B cell (primary cell): ENCODE data around the gene EHD1. TPM values are rescaled to one million over a fixed set of nuclear protein-coding genes. Genes with fewer than 3 reads are reported as not detected.

Source experiments
- ATAC-seq: fragments of 200-7000 bp; cut with Tn5 transposase; one replicate; pipeline ENCODE4 v1.10.0; 2021; ENCODE audit warnings: low read depth, mild to moderate bottlenecking, moderate number of reproducible peaks, moderate library complexity
- CTCF ChIA-PET: fragments of 350-600 bp; sonication (Branson Sonifier 250); formaldehyde crosslinking; loops from one replicate; lab custom pipeline; 2021; ENCODE audit warnings: antibody characterized with exemption, inconsistent platforms; lab: Charles Lee
- POLR2A ChIA-PET: fragments of 350-600 bp; sonication (Branson Sonifier 250); formaldehyde crosslinking; loops from one replicate; lab custom pipeline; 2021; ENCODE audit warnings: antibody characterized with exemption; lab: Charles Lee
- DNase-seq: peaks from one replicate; pipeline ENCODE4 v3.0.0; 2013
- H2AFZ ChIP-seq: 2 replicates; pipeline ENCODE4 v1.6.1; 2012; ENCODE audit warnings: mild to moderate bottlenecking, low read depth, low read length; ENCODE audit not compliant: insufficient read depth, poor library complexity, severe bottlenecking
- H3K27ac ChIP-seq, 2 donors: 1 replicate in 1 of 2; 2 replicates in 1 of 2; pipeline ENCODE4 v1.5.1; 2012 to 2013; ENCODE audit warnings: low read length in 2 of 2, mild to moderate bottlenecking in 2 of 2, moderate library complexity in 1 of 2
- H3K27me3 ChIP-seq, 4 experiments: fragments of 200-600 bp in 1 of 4; sonication (generic) in 1 of 4; replicated peaks in 1 of 4; 1 replicate in 2 of 4; 2 replicates in 2 of 4; pipeline versions ENCODE4 v1.6.1 to v1.7.0; 2013 to 2016; ENCODE audit warnings: low read length in 3 of 4, mild to moderate bottlenecking in 2 of 4, mixed read lengths in 1 of 4, moderate library complexity in 1 of 4; ENCODE audit not compliant: insufficient read depth in 4 of 4, control insufficient read depth in 3 of 4; ENCODE audit errors: control extremely low read depth in 1 of 4
- H3K36me3 ChIP-seq, 2 experiments: replicated peaks in 1 of 2; 1 replicate in 1 of 2; 2 replicates in 1 of 2; pipeline versions ENCODE4 v1.6.1 to v1.7.1; 2013; ENCODE audit warnings: low read length in 1 of 2; ENCODE audit not compliant: insufficient read depth in 2 of 2, control insufficient read depth in 1 of 2; ENCODE audit errors: control extremely low read depth in 1 of 2, extremely low read depth in 1 of 2
- H3K4me1 ChIP-seq, 2 donors: fragments of 200-600 bp in 1 of 2; sonication (generic) in 1 of 2; 1 replicate in 1 of 2; 2 replicates in 1 of 2; pipeline versions ENCODE4 v1.5.1 to v1.6.1; 2013 to 2017; ENCODE audit warnings: low read length in 2 of 2; ENCODE audit not compliant: control insufficient read depth in 2 of 2, insufficient read depth in 2 of 2
- H3K4me2 ChIP-seq: replicated peaks from 2 replicates; pipeline ENCODE3; 2012; ENCODE audit warnings: mild to moderate bottlenecking, low read depth, low read length; ENCODE audit not compliant: poor library complexity, severe bottlenecking
- H3K4me3 ChIP-seq, 5 experiments: fragments of 200-600 bp in 1 of 5; sonication (generic) in 1 of 5; 1 replicate in 3 of 5; 2 replicates in 2 of 5; pipeline versions ENCODE4 v1.5.1 to v1.7.0; 2011 to 2016; ENCODE audit warnings: low read length in 4 of 5, mild to moderate bottlenecking in 4 of 5, low read depth in 2 of 5, control low read depth in 1 of 5, moderate library complexity in 1 of 5; ENCODE audit not compliant: insufficient read depth in 1 of 5; ENCODE audit errors: control extremely low read depth in 1 of 5, extremely low read depth in 1 of 5
- H3K79me2 ChIP-seq: fragments of 200-600 bp; sonication (generic); one replicate; pipeline ENCODE4 v1.6.0; 2016; ENCODE audit warnings: low read length; ENCODE audit not compliant: control insufficient read depth, insufficient read depth
- H3K9ac ChIP-seq: fragments of 200-600 bp; sonication (generic); 2 replicates; pipeline ENCODE4 v1.6.1; 2017; ENCODE audit warnings: mild to moderate bottlenecking, low read length, moderate library complexity
- H3K9me3 ChIP-seq, 3 donors: one replicate each; pipeline versions ENCODE4 v1.6.1 to v1.7.1; 2013; ENCODE audit warnings: low read length in 2 of 3; ENCODE audit not compliant: control insufficient read depth in 2 of 3, insufficient read depth in 1 of 3; ENCODE audit errors: control extremely low read depth in 1 of 3
- H4K20me1 ChIP-seq: 2 replicates; pipeline ENCODE4 v1.6.0; 2012; ENCODE audit warnings: mild to moderate bottlenecking, low read length; ENCODE audit not compliant: insufficient read depth, control insufficient read depth, poor library complexity, severe bottlenecking
- H3K27ac Mint-ChIP-seq: one replicate; pipeline ENCODE4 v1.8.0; 2021; ENCODE audit warnings: mixed read lengths
- H3K27me3 Mint-ChIP-seq: one replicate; pipeline ENCODE4 v1.8.0; 2021; ENCODE audit warnings: mixed read lengths
- H3K4me1 Mint-ChIP-seq: one replicate; pipeline ENCODE4 v1.8.0; 2021; ENCODE audit warnings: mixed read lengths
- H3K4me3 Mint-ChIP-seq: one replicate; pipeline ENCODE4 v1.8.0; 2021; ENCODE audit warnings: mixed read lengths
- H3K9me3 Mint-ChIP-seq: one replicate; pipeline ENCODE4 v1.8.0; 2022; ENCODE audit warnings: mixed read lengths; ENCODE audit not compliant: insufficient read depth
- EZH2 ChIP-seq: IDR thresholded peaks from 2 replicates; pipeline ENCODE4 v1.6.1; 2012; ENCODE audit warnings: borderline replicate concordance, low read depth, mild to moderate bottlenecking, moderate library complexity, low read length; ENCODE audit not compliant: insufficient read depth, poor library complexity, severe bottlenecking
- WGBS: methylation state at CpG from one replicate; pipeline ENCODE4 v1.1.5; 2013; ENCODE audit warnings: missing lambda C conversion rate; ENCODE audit not compliant: insufficient coverage; 5-methylcytosine and 5-hydroxymethylcytosine counted together
- intact Hi-C: fragments of 100-400 bp; cut with micrococcal nuclease; formaldehyde crosslinking; loops from one replicate; pipeline ENCODE4 v1.10.0; 2022
- polyA plus RNA-seq: library from polyadenylated mRNA; depleted of rRNA; stranded (reverse); fragments of >200 nt; gene quantifications from 2 replicates; pipeline ENCODE4 v1.2.3, GENCODE V29; 2012
- total RNA-seq, 2 donors: library from RNA; stranded (reverse); fragments of 120-200 nt in 1 of 2; gene quantifications; 1 replicate in 1 of 2; 2 replicates in 1 of 2; pipeline versions ENCODE4 v1.2.3 to v1.2.4, GENCODE V29; 2013 to 2022
- TF ChIP-seq, protein P1 (sequence below): fragments of 200-600 bp; IDR thresholded peaks from one replicate; pipeline ENCODE4 v1.8.0; 2022; ENCODE audit warnings: antibody characterized with exemption, mild to moderate bottlenecking

EHD1 gene
- total and polyA plus RNA-seq, 2 donors (not counting 1 experiment from before 2014, with no cell fraction given), result 208 to 280 TPM

DNA sequence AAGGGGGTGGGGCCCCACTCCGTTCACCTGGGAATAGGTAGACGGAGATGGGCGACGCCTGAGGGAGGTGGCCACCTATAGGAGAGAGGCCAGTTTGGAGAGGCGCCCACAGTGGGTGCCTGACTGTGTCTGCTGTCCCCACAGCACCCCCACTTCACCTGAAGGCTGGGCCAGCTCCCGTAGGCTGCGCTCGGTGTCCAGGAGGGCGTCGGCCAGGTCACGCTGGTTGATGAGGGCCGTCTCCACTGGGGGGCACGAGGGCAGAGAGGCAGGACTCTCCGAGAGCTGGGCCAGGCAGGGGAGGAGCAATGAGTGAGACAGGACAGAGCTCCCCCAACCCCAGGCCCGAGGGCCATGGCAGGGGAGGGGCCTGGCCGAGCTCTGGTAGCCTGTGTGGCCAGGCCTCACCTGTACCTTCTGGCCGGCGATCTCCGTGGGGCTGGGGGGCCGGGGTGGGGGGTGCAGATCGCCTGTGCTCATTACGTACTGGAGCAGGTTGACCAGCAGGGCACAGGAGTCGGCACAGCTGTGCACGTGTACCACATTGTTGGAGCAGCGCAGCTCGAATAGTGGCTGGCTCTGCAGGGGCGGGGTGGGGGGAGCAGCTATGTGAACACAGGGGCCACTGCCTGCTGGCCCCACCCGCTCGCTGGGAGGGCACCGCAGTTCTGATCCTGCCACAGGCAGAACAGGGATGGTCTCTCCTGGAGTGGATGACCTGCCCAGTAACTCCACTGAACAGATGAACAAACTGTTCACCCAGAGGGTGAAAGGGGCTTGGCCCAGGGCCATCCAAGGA is 23.9 kb upstream of the EHD1 start:
- no peaks in the 10 kb centered on the region for H3K4me1 ChIP-seq
- H3K36me3 ChIP-seq, result peaks cover 0 to 52% of the 10 kb centered on the region in 2 experiments
- POLR2A ChIA-PET, result no interaction called here
- Mint-ChIP-seq H3K9me3 (no peaks in the 10 kb centered on the region), H3K27ac (no peak overlapping the region), H3K4me1 (peaks cover 3% of the 10 kb centered on the region), H3K4me3 (no peak overlapping the region), H3K27me3 (no peaks in the 10 kb centered on the region)
- H3K27ac ChIP-seq, result no peak overlapping the region
- CTCF ChIA-PET, result no interaction called here
- H3K4me2 ChIP-seq, result no peak overlapping the region
- TF ChIP-seq, protein P1, sequence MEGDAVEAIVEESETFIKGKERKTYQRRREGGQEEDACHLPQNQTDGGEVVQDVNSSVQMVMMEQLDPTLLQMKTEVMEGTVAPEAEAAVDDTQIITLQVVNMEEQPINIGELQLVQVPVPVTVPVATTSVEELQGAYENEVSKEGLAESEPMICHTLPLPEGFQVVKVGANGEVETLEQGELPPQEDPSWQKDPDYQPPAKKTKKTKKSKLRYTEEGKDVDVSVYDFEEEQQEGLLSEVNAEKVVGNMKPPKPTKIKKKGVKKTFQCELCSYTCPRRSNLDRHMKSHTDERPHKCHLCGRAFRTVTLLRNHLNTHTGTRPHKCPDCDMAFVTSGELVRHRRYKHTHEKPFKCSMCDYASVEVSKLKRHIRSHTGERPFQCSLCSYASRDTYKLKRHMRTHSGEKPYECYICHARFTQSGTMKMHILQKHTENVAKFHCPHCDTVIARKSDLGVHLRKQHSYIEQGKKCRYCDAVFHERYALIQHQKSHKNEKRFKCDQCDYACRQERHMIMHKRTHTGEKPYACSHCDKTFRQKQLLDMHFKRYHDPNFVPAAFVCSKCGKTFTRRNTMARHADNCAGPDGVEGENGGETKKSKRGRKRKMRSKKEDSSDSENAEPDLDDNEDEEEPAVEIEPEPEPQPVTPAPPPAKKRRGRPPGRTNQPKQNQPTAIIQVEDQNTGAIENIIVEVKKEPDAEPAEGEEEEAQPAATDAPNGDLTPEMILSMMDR, result no peak
- no peak for TF ChIP-seq EZH2
- DNase-seq (no peak), ATAC-seq (no peak)
- no peaks in the 10 kb centered on the region for H3K79me2 ChIP-seq
- no peak overlapping the region for H3K9ac ChIP-seq
- no peaks in the 10 kb centered on the region for H3K27me3 ChIP-seq
- H3K9me3 ChIP-seq, result no peaks in the 10 kb centered on the region
- H4K20me1 ChIP-seq, result no peaks in the 10 kb centered on the region
- H2AFZ ChIP-seq, result no peak overlapping the region
- WGBS, result 95% methylated on average over 30 of the region's 30 CpGs
- H3K4me3 ChIP-seq, result no peak overlapping the region
- intact Hi-C loops, result no loop called here

DNA sequence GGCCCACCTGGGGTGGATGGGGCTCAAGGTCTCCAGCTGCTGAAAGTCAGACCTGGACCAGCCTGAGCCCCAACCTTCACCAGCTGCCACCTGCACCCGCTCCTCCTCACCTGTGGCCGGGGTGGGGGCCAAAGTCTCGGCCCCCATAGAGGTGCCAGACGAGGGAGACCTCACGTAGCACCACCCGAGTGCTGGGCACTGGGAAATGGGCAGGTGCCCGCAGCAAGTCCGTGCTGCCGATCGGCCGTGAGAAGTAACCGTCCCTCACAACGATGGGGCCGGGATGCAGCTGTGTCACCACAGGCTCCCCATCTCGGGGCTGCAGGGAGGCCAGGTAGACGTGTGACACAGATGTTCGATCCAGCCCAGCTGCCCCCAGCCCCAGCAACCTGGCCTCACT is 22.4 kb upstream of the EHD1 start:
- intact Hi-C loops, result no loop called here
- ChIA-PET CTCF (interaction anchor here (30.2 kb wide), 1 partner anchor 44 kb away, joined by 1254 read pairs; the partner anchor contains the start of gene CDC42BPG), POLR2A (no interaction called here)
- no peak overlapping the region for H2AFZ ChIP-seq
- H3K27ac Mint-ChIP-seq, result no peak overlapping the region
- ATAC-seq, result no peak
- no peaks in the 10 kb centered on the region for H3K27me3 ChIP-seq
- no peaks in the 10 kb centered on the region for H3K9me3 ChIP-seq
- no peak for DNase-seq
- H3K27me3 Mint-ChIP-seq, result no peaks in the 10 kb centered on the region
- H3K4me3 Mint-ChIP-seq, result no peak overlapping the region
- H3K79me2 ChIP-seq, result no peaks in the 10 kb centered on the region
- H4K20me1 ChIP-seq, result no peaks in the 10 kb centered on the region
- no peak overlapping the region for H3K9ac ChIP-seq
- WGBS, result 96% methylated on average over 17 of the region's 17 CpGs
- H3K9me3 Mint-ChIP-seq, result no peaks in the 10 kb centered on the region
- H3K27ac ChIP-seq, result no peak overlapping the region
- H3K4me1 Mint-ChIP-seq, result peaks cover 3% of the 10 kb centered on the region
- H3K4me2 ChIP-seq, result no peak overlapping the region
- H3K36me3 ChIP-seq, result peaks cover 0 to 43% of the 10 kb centered on the region in 2 experiments
- TF ChIP-seq, protein P1, result no peak
- H3K4me3 ChIP-seq, result no peak overlapping the region
- no peaks in the 10 kb centered on the region for H3K4me1 ChIP-seq
